ENCODE results near the gene DPYD.

Gene DPYD

GRCh38 chr1:97314685-97315084, 606.1 kb downstream of the DPYD start:
- H3K9me3 Mint-ChIP-seq = peaks cover 4% of the 10 kb centered on the region
- no peaks in the 10 kb centered on the region for H3K4me1 Mint-ChIP-seq
- H3K27me3 Mint-ChIP-seq = no peaks in the 10 kb centered on the region
- no peak overlapping the region for H3K4me3 Mint-ChIP-seq
- DNase-seq (no peak), ATAC-seq (no peak)
- H3K27ac Mint-ChIP-seq = no peak overlapping the region
- H3K36me3 Mint-ChIP-seq (ENCODE audit: low read depth) = peaks cover 7% of the 10 kb centered on the region

GRCh38 chr1:97308131-97308530, 612.7 kb downstream of the DPYD start:
- no peak for ATAC-seq
- no peak for DNase-seq
- Mint-ChIP-seq H3K27me3 (no peaks in the 10 kb centered on the region), H3K4me3 (no peak overlapping the region), H3K9me3 (no peaks in the 10 kb centered on the region), H3K27ac (no peak overlapping the region), H3K4me1 (no peaks in the 10 kb centered on the region), H3K36me3 (ENCODE audit: low read depth) (peaks cover 9% of the 10 kb centered on the region)

- H3K27ac Mint-ChIP-seq = no peak overlapping the region
- ATAC-seq = no peak
- no peak for DNase-seq
- peaks cover 12% of the 10 kb centered on the region for H3K36me3 Mint-ChIP-seq (ENCODE audit: low read depth)
- no peaks in the 10 kb centered on the region for H3K4me1 Mint-ChIP-seq
- no peaks in the 10 kb centered on the region for H3K9me3 Mint-ChIP-seq
- H3K27me3 Mint-ChIP-seq = no peaks in the 10 kb centered on the region
- no peak overlapping the region for H3K4me3 Mint-ChIP-seq
These were observed 613.3 kb downstream of the DPYD start for GRCh38 chr1:97307568-97307967.

- Mint-ChIP-seq H3K27me3 (no peaks in the 10 kb centered on the region), H3K9me3 (no peaks in the 10 kb centered on the region), H3K4me1 (no peaks in the 10 kb centered on the region), H3K36me3 (ENCODE audit: low read depth) (peaks cover 10% of the 10 kb centered on the region), H3K27ac (no peak overlapping the region), H3K4me3 (no peak overlapping the region)
- ATAC-seq (no peak), DNase-seq (no peak)
These were observed 613.7 kb downstream of the DPYD start for GRCh38 chr1:97307151-97307550.

GRCh38 chr1:97306504-97306903, 614.3 kb downstream of the DPYD start:
- no peak for ATAC-seq
- H3K27ac Mint-ChIP-seq = no peak overlapping the region
- no peaks in the 10 kb centered on the region for H3K27me3 Mint-ChIP-seq
- no peak overlapping the region for H3K4me3 Mint-ChIP-seq
- H3K4me1 Mint-ChIP-seq = no peaks in the 10 kb centered on the region
- peaks cover 10% of the 10 kb centered on the region for H3K36me3 Mint-ChIP-seq (ENCODE audit: low read depth)
- no peak for DNase-seq
- no peaks in the 10 kb centered on the region for H3K9me3 Mint-ChIP-seq

- Mint-ChIP-seq H3K27me3 (no peaks in the 10 kb centered on the region), H3K4me3 (no peak overlapping the region), H3K4me1 (no peaks in the 10 kb centered on the region), H3K36me3 (ENCODE audit: low read depth) (peaks cover 10% of the 10 kb centered on the region), H3K9me3 (no peaks in the 10 kb centered on the region), H3K27ac (no peak overlapping the region)
- ATAC-seq (no peak), DNase-seq (no peak)
These were observed 616.5 kb downstream of the DPYD start for GRCh38 chr1:97304366-97304765.

- no peaks in the 10 kb centered on the region for H3K27me3 Mint-ChIP-seq
- no peaks in the 10 kb centered on the region for H3K9me3 Mint-ChIP-seq
- H3K4me3 Mint-ChIP-seq = no peak overlapping the region
- H3K36me3 Mint-ChIP-seq (ENCODE audit: low read depth) = peaks cover 19% of the 10 kb centered on the region
- no peak for DNase-seq
- ATAC-seq = no peak
- no peaks in the 10 kb centered on the region for H3K4me1 Mint-ChIP-seq
- H3K27ac Mint-ChIP-seq = no peak overlapping the region
These were observed 621.9 kb downstream of the DPYD start for GRCh38 chr1:97298966-97299365.

- H3K27ac Mint-ChIP-seq = no peak overlapping the region
- DNase-seq = no peak
- no peaks in the 10 kb centered on the region for H3K9me3 Mint-ChIP-seq
- no peaks in the 10 kb centered on the region for H3K4me1 Mint-ChIP-seq
- H3K27me3 Mint-ChIP-seq = no peaks in the 10 kb centered on the region
- H3K4me3 Mint-ChIP-seq = no peak overlapping the region
- no peak for ATAC-seq
- H3K36me3 Mint-ChIP-seq (ENCODE audit: low read depth) = peaks cover 16% of the 10 kb centered on the region
These were observed 623.2 kb downstream of the DPYD start for GRCh38 chr1:97297611-97298010.

GRCh38 chr1:97281962-97282361, 638.9 kb downstream of the DPYD start:
- Mint-ChIP-seq H3K27me3 (no peaks in the 10 kb centered on the region), H3K4me3 (no peak overlapping the region), H3K9me3 (peaks cover 20% of the 10 kb centered on the region), H3K4me1 (peaks cover 5% of the 10 kb centered on the region), H3K27ac (no peak overlapping the region), H3K36me3 (ENCODE audit: low read depth) (peaks cover 23% of the 10 kb centered on the region)
- DNase-seq (no peak), ATAC-seq (no peak)

GRCh38 chr1:97277891-97278654, 642.8 kb downstream of the DPYD start:
- ATAC-seq (peak; percentile 52), DNase-seq (no peak)
- no peaks in the 10 kb centered on the region for H3K27me3 Mint-ChIP-seq
- peaks cover 5% of the 10 kb centered on the region for H3K4me1 Mint-ChIP-seq
- no peak overlapping the region for H3K4me3 Mint-ChIP-seq
- peaks cover 15% of the 10 kb centered on the region for H3K9me3 Mint-ChIP-seq
- peaks cover 29% of the 10 kb centered on the region for H3K36me3 Mint-ChIP-seq (ENCODE audit: low read depth)
- H3K27ac Mint-ChIP-seq = no peak overlapping the region

- no peak for DNase-seq
- Mint-ChIP-seq H3K4me1 (no peaks in the 10 kb centered on the region), H3K9me3 (peaks cover 18% of the 10 kb centered on the region), H3K27ac (no peak overlapping the region), H3K36me3 (ENCODE audit: low read depth) (peaks cover 19% of the 10 kb centered on the region), H3K27me3 (no peaks in the 10 kb centered on the region), H3K4me3 (no peak overlapping the region)
- ATAC-seq = no peak
These were observed 648.7 kb downstream of the DPYD start for GRCh38 chr1:97271916-97272788.

- H3K4me3 Mint-ChIP-seq = no peak overlapping the region
- H3K36me3 Mint-ChIP-seq (ENCODE audit: low read depth) = peaks cover 16% of the 10 kb centered on the region
- H3K9me3 Mint-ChIP-seq = peaks cover 15% of the 10 kb centered on the region
- H3K27ac Mint-ChIP-seq = no peak overlapping the region
- ATAC-seq (no peak), DNase-seq (no peak)
- H3K27me3 Mint-ChIP-seq = no peaks in the 10 kb centered on the region
- no peaks in the 10 kb centered on the region for H3K4me1 Mint-ChIP-seq
These were observed 650.1 kb downstream of the DPYD start for GRCh38 chr1:97270508-97271307.

- no peaks in the 10 kb centered on the region for H3K27me3 Mint-ChIP-seq
- ATAC-seq (no peak), DNase-seq (no peak)
- peaks cover 8% of the 10 kb centered on the region for H3K36me3 Mint-ChIP-seq (ENCODE audit: low read depth)
- no peak overlapping the region for H3K27ac Mint-ChIP-seq
- no peak overlapping the region for H3K4me3 Mint-ChIP-seq
- no peaks in the 10 kb centered on the region for H3K4me1 Mint-ChIP-seq
- peaks cover 15% of the 10 kb centered on the region for H3K9me3 Mint-ChIP-seq
These were observed 655.2 kb downstream of the DPYD start for GRCh38 chr1:97265630-97266029.

- DNase-seq = no peak
- no peak for ATAC-seq
- Mint-ChIP-seq H3K4me3 (no peak overlapping the region), H3K9me3 (no peaks in the 10 kb centered on the region), H3K4me1 (no peaks in the 10 kb centered on the region), H3K27me3 (no peaks in the 10 kb centered on the region), H3K27ac (no peak overlapping the region), H3K36me3 (ENCODE audit: low read depth) (peaks cover 8% of the 10 kb centered on the region)
These were observed 658.0 kb downstream of the DPYD start for GRCh38 chr1:97262842-97263241.

All from activated naive CD8-positive, alpha-beta T cell treated with anti-CD3 and anti-CD28 coated beads, Interleukin-2, amount 50 U/mL, for 24 hours (primary cell).